HepG2 (cell line): ENCODE data around the gene PTGDS. TPM values are rescaled to one million over a fixed set of nuclear protein-coding genes. Genes with fewer than 3 reads are reported as not detected.

Source experiments
- ARHGAP35 ChIP-seq: sonication (generic); formaldehyde crosslinking; IDR thresholded peaks from 2 replicates; pipeline ENCODE4 v1.9.0; 2022; ENCODE audit warnings: mild to moderate bottlenecking, inconsistent platforms, moderate library complexity, missing genetic modification reagents, borderline replicate concordance
- ETV6 ChIP-seq: sonication (generic); formaldehyde crosslinking; conservative IDR thresholded peaks from 2 replicates; pipeline ENCODE4 v1.4.0; 2020; ENCODE audit warnings: missing genetic modification reagents
- MAFF ChIP-seq: IDR thresholded peaks from 2 replicates; pipeline ENCODE4 v1.6.1; 2011; ENCODE audit warnings: low read depth, low read length, improper control_type of control experiment
- NCOA2 ChIP-seq: sonication (generic); formaldehyde crosslinking; IDR thresholded peaks from 2 replicates; pipeline ENCODE4 v1.8.0; 2022; ENCODE audit warnings: inconsistent platforms
- PCBP2 ChIP-seq: fragments of 200-400 bp; formaldehyde crosslinking; optimal IDR thresholded peaks from 2 replicates; pipeline ENCODE3; 2018; ENCODE audit warnings: low read length, low read depth; ENCODE audit not compliant: poor library complexity, severe bottlenecking
- ZNF180 ChIP-seq: sonication (generic); formaldehyde crosslinking; IDR thresholded peaks from 2 replicates; pipeline ENCODE4 v1.4.0; 2020; ENCODE audit warnings: low read depth, missing genetic modification reagents, borderline replicate concordance
- ZNF230 ChIP-seq: sonication (generic); formaldehyde crosslinking; IDR thresholded peaks from 2 replicates; pipeline ENCODE4 v1.4.0; 2020; ENCODE audit warnings: mild to moderate bottlenecking, missing genetic modification reagents
- ZNF263 ChIP-seq: sonication (generic); formaldehyde crosslinking; IDR thresholded peaks from 2 replicates; pipeline ENCODE4 v1.4.0; 2020; ENCODE audit warnings: missing genetic modification reagents
- polyA plus RNA-seq, 8 experiments: library from polyadenylated mRNA; depleted of rRNA in 3 of 8; stranded (reverse) in 7 of 8; unstranded in 1 of 8; fragments of >200 nt; fragmentation: Illumina TruSeq in 4 of 8; extraction: Trizol in 4 of 8; gene quantifications; 2 replicates each; pipeline versions ENCODE4 v1.2.1 to v1.2.3, GENCODE V29; 2011 to 2016; ENCODE audit warnings: low read depth in 4 of 8, missing spikeins in 1 of 8, mixed read lengths in 1 of 8; ENCODE audit not compliant: insufficient read depth in 1 of 8
- total RNA-seq, 5 experiments: library from RNA; depleted of rRNA; stranded (reverse); fragments of >200 nt; fragmentation: Illumina TruSeq; extraction: Trizol; gene quantifications; 2 replicates each; pipeline ENCODE4 v1.2.3, GENCODE V29; 2016; ENCODE audit warnings: low read depth in 1 of 5
- TF ChIP-seq, protein P1 (sequence below), 2 experiments: sonication (generic) in 1 of 2; formaldehyde crosslinking in 1 of 2; IDR thresholded peaks; 2 replicates each; pipeline versions ENCODE4 v1.6.1 to v1.9.0; 2014 to 2022; ENCODE audit warnings: antibody characterized with exemption in 1 of 2, borderline replicate concordance in 1 of 2, inconsistent platforms in 1 of 2, low read depth in 1 of 2, missing genetic modification reagents in 1 of 2
- TF ChIP-seq, protein P2 (sequence below): sonication (generic); formaldehyde crosslinking; IDR thresholded peaks from 2 replicates; pipeline ENCODE4 v1.4.0; 2020; ENCODE audit warnings: missing genetic modification reagents, borderline replicate concordance
- TF ChIP-seq, protein P3 (sequence below): fragments of 450-650 bp; IDR thresholded peaks from 2 replicates; pipeline ENCODE4 v1.6.1; 2017; ENCODE audit warnings: mild to moderate bottlenecking

Gene PTGDS
- total and polyA plus RNA-seq, 2 of the 13 experiments (the other 11 are each of a cell fraction or from before 2014, with no cell fraction given) = 0.33 to 0.50 TPM

DNA sequence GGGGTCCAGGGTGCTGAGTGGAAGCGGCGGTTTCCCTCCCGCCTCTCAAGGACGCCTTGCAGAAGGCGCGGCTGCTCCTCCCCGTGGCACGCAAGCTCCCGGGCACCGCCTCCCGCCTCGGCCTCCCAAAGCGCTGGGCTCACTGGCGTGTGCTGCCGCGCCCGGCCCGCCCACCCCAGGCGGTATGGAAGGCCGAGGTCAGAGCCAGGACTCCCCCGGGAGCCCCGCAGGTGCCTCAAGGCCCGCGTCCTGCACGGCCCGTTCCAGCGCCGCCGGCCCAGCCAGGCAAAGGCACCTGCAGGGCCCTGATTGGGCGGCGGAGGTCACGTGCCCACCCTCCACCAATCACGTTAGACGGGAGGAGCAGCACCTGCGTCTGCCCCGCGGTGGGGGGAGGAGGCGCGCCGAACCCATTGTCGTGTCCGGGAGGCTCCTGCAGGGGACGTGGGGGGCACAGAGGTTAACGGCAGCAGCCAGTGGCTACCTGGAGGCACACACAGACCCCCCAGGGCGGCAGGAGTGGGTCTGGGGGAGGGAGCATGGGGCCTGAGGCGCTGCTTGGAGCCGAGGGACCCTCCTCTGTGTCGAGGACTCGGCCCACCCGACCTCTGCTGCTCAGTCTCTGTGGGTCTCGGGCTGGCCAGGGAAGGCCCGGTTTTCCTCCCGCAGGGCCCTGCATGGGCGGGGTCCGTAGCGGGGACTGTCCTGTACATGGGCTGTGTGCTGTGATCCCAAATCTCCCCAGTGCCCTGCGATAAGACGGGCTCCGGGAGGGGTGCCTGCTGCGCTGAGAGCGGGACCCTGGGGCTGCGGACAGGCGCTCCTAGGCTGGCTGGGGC, 27.3 kb upstream of the PTGDS start (continued):
- TF ChIP-seq, protein P1, sequence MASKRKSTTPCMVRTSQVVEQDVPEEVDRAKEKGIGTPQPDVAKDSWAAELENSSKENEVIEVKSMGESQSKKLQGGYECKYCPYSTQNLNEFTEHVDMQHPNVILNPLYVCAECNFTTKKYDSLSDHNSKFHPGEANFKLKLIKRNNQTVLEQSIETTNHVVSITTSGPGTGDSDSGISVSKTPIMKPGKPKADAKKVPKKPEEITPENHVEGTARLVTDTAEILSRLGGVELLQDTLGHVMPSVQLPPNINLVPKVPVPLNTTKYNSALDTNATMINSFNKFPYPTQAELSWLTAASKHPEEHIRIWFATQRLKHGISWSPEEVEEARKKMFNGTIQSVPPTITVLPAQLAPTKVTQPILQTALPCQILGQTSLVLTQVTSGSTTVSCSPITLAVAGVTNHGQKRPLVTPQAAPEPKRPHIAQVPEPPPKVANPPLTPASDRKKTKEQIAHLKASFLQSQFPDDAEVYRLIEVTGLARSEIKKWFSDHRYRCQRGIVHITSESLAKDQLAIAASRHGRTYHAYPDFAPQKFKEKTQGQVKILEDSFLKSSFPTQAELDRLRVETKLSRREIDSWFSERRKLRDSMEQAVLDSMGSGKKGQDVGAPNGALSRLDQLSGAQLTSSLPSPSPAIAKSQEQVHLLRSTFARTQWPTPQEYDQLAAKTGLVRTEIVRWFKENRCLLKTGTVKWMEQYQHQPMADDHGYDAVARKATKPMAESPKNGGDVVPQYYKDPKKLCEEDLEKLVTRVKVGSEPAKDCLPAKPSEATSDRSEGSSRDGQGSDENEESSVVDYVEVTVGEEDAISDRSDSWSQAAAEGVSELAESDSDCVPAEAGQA (IDR thresholded peaks at IDR 0.05; ENCODE audit: low read depth) = no peak
- TF ChIP-seq, protein P1 (CRISPR knock-in tag; IDR thresholded peaks at IDR 0.05; ENCODE audit: borderline replicate concordance) = no peak
- TF ChIP-seq ZNF263 (CRISPR knock-in tag) = peak; percentile 55; the same call in 1 of the 2 replicates
- TF ChIP-seq ARHGAP35 (CRISPR knock-in tag) = no peak; the same call in 1 of the 2 replicates
- TF ChIP-seq ZNF180 (CRISPR knock-in tag) = no peak
- no peak for TF ChIP-seq PCBP2
- peak; percentile 29; the same call in 1 of the 2 replicates for TF ChIP-seq NCOA2 (CRISPR knock-in tag)
- no peak for TF ChIP-seq ZNF230 (CRISPR knock-in tag)
- TF ChIP-seq, protein P2, sequence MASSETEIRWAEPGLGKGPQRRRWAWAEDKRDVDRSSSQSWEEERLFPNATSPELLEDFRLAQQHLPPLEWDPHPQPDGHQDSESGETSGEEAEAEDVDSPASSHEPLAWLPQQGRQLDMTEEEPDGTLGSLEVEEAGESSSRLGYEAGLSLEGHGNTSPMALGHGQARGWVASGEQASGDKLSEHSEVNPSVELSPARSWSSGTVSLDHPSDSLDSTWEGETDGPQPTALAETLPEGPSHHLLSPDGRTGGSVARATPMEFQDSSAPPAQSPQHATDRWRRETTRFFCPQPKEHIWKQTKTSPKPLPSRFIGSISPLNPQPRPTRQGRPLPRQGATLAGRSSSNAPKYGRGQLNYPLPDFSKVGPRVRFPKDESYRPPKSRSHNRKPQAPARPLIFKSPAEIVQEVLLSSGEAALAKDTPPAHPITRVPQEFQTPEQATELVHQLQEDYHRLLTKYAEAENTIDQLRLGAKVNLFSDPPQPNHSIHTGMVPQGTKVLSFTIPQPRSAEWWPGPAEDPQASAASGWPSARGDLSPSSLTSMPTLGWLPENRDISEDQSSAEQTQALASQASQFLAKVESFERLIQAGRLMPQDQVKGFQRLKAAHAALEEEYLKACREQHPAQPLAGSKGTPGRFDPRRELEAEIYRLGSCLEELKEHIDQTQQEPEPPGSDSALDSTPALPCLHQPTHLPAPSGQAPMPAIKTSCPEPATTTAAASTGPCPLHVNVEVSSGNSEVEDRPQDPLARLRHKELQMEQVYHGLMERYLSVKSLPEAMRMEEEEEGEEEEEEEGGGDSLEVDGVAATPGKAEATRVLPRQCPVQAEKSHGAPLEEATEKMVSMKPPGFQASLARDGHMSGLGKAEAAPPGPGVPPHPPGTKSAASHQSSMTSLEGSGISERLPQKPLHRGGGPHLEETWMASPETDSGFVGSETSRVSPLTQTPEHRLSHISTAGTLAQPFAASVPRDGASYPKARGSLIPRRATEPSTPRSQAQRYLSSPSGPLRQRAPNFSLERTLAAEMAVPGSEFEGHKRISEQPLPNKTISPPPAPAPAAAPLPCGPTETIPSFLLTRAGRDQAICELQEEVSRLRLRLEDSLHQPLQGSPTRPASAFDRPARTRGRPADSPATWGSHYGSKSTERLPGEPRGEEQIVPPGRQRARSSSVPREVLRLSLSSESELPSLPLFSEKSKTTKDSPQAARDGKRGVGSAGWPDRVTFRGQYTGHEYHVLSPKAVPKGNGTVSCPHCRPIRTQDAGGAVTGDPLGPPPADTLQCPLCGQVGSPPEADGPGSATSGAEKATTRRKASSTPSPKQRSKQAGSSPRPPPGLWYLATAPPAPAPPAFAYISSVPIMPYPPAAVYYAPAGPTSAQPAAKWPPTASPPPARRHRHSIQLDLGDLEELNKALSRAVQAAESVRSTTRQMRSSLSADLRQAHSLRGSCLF = no peak
- 0 out of 2 replicates have a peak, but pooled peaks have one; percentile 6 for TF ChIP-seq ETV6
- TF ChIP-seq, protein P3, sequence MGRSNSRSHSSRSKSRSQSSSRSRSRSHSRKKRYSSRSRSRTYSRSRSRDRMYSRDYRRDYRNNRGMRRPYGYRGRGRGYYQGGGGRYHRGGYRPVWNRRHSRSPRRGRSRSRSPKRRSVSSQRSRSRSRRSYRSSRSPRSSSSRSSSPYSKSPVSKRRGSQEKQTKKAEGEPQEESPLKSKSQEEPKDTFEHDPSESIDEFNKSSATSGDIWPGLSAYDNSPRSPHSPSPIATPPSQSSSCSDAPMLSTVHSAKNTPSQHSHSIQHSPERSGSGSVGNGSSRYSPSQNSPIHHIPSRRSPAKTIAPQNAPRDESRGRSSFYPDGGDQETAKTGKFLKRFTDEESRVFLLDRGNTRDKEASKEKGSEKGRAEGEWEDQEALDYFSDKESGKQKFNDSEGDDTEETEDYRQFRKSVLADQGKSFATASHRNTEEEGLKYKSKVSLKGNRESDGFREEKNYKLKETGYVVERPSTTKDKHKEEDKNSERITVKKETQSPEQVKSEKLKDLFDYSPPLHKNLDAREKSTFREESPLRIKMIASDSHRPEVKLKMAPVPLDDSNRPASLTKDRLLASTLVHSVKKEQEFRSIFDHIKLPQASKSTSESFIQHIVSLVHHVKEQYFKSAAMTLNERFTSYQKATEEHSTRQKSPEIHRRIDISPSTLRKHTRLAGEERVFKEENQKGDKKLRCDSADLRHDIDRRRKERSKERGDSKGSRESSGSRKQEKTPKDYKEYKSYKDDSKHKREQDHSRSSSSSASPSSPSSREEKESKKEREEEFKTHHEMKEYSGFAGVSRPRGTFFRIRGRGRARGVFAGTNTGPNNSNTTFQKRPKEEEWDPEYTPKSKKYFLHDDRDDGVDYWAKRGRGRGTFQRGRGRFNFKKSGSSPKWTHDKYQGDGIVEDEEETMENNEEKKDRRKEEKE = no peak
- TF ChIP-seq MAFF = no peak
